TTC549 (cell line): ENCODE measurements around the gene SLC35E3.

Source experiments
- FAIRE-seq: peaks from 2 replicates; lab custom pipeline; 2012; peaks lifted over from hg19 to GRCh38; lab: Jason Lieb, UNC

Gene SLC35E3

GRCh38 chr12:68771223-68771925 is 25.4 kb downstream of the SLC35E3 start:
- no peak for FAIRE-seq

- no peak for FAIRE-seq
Observed at GRCh38 chr12:68772714-68773113, 26.7 kb downstream of the SLC35E3 start.

GRCh38 chr12:68773582-68773981 is 27.6 kb downstream of the SLC35E3 start:
- no peak for FAIRE-seq

GRCh38 chr12:68775121-68775630 is 29.2 kb downstream of the SLC35E3 start:
- no peak for FAIRE-seq

GRCh38 chr12:68776976-68777610 is 31.1 kb downstream of the SLC35E3 start:
- no peak for FAIRE-seq

GRCh38 chr12:68779280-68779679 is 33.3 kb downstream of the SLC35E3 start:
- FAIRE-seq: no peak

- FAIRE-seq: no peak
Observed at GRCh38 chr12:68780731-68781130, 34.8 kb downstream of the SLC35E3 start.

GRCh38 chr12:68781728-68782127 is 35.8 kb downstream of the SLC35E3 start:
- no peak for FAIRE-seq

GRCh38 chr12:68784015-68784414 is 38.0 kb downstream of the SLC35E3 start:
- FAIRE-seq: no peak

- no peak for FAIRE-seq
Observed at GRCh38 chr12:68785358-68785757, 39.4 kb downstream of the SLC35E3 start.

- FAIRE-seq: no peak
Observed at GRCh38 chr12:68785823-68786222, 39.8 kb downstream of the SLC35E3 start.

- FAIRE-seq: no peak
Observed at GRCh38 chr12:68786929-68787328, 41.0 kb downstream of the SLC35E3 start.

- FAIRE-seq: no peak
Observed at GRCh38 chr12:68788554-68789143, 42.7 kb downstream of the SLC35E3 start.

GRCh38 chr12:68789144-68789878 is 43.3 kb downstream of the SLC35E3 start:
- FAIRE-seq: no peak

- no peak for FAIRE-seq
Observed at GRCh38 chr12:68790081-68790951, 44.3 kb downstream of the SLC35E3 start.

GRCh38 chr12:68790952-68791234 is 44.9 kb downstream of the SLC35E3 start:
- no peak for FAIRE-seq

- no peak for FAIRE-seq
Observed at GRCh38 chr12:68791897-68792481, 46.0 kb downstream of the SLC35E3 start.

- FAIRE-seq: no peak
Observed at GRCh38 chr12:68792952-68793351, 47.0 kb downstream of the SLC35E3 start.

GRCh38 chr12:68793436-68793835 is 47.5 kb downstream of the SLC35E3 start:
- FAIRE-seq: no peak

GRCh38 chr12:68793975-68794652 is 48.1 kb downstream of the SLC35E3 start:
- FAIRE-seq: no peak

GRCh38 chr12:68794653-68795251 is 48.8 kb downstream of the SLC35E3 start:
- no peak for FAIRE-seq
